Mesendoderm (in vitro differentiated cells): ENCODE measurements around the gene TUBGCP6.

ENCODE experiments used
- DNase-seq: peaks from one replicate; pipeline ENCODE4 v3.0.0; 2013
- H2AK5ac ChIP-seq: 2 replicates; pipeline ENCODE4 v1.6.1; 2013; ENCODE audit warnings: low read length, inconsistent platforms
- H2BK120ac ChIP-seq: 2 replicates; pipeline ENCODE4 v1.6.1; 2013; ENCODE audit warnings: low read depth, mild to moderate bottlenecking, low read length, moderate library complexity, mixed read lengths
- H2BK15ac ChIP-seq: replicated peaks from 2 replicates; pipeline ENCODE4 v1.6.1; 2013; ENCODE audit warnings: low read depth, mild to moderate bottlenecking, moderate library complexity
- H2BK5ac ChIP-seq: 2 replicates; pipeline ENCODE4 v1.6.1; 2013; ENCODE audit warnings: low read length, inconsistent platforms
- H3K18ac ChIP-seq: 2 replicates; pipeline ENCODE4 v1.6.1; 2013; ENCODE audit warnings: mild to moderate bottlenecking, low read length, mixed read lengths
- H3K23ac ChIP-seq: one replicate; pipeline ENCODE4 v1.6.1; 2013; ENCODE audit warnings: low read length
- H3K27ac ChIP-seq: 2 replicates; pipeline ENCODE4 v1.5.1; 2013; ENCODE audit warnings: low read depth, mild to moderate bottlenecking, inconsistent platforms, low read length, moderate library complexity
- H3K27me3 ChIP-seq: 2 replicates; pipeline ENCODE4 v1.6.1; 2013; ENCODE audit warnings: low read length, control low read depth, mild to moderate bottlenecking, inconsistent platforms; ENCODE audit not compliant: insufficient read depth, poor library complexity
- H3K36me3 ChIP-seq: 2 replicates; pipeline ENCODE4 v1.6.1; 2013; ENCODE audit warnings: low read length, inconsistent platforms; ENCODE audit not compliant: control insufficient read depth, insufficient read depth
- H3K4ac ChIP-seq: one replicate; pipeline ENCODE4 v1.6.1; 2013; ENCODE audit warnings: low read depth, mild to moderate bottlenecking, low read length, moderate library complexity
- H3K4me1 ChIP-seq: 2 replicates; pipeline ENCODE4 v1.6.1; 2013; ENCODE audit warnings: low read depth, low read length, inconsistent platforms; ENCODE audit not compliant: control insufficient read depth
- H3K4me2 ChIP-seq: 2 replicates; pipeline ENCODE4 v1.6.1; 2013; ENCODE audit warnings: low read length
- H3K4me3 ChIP-seq: 2 replicates; pipeline ENCODE4 v1.5.1; 2013; ENCODE audit warnings: mild to moderate bottlenecking, low read length
- H3K56ac ChIP-seq: one replicate; pipeline ENCODE4 v1.6.1; 2013; ENCODE audit warnings: low read length
- H3K79me1 ChIP-seq: 2 replicates; pipeline ENCODE4 v1.6.1; 2013; ENCODE audit warnings: low read length, inconsistent platforms
- H3K79me2 ChIP-seq: 2 replicates; pipeline ENCODE4 v1.6.1; 2013; ENCODE audit warnings: mild to moderate bottlenecking, low read length; ENCODE audit not compliant: control insufficient read depth, insufficient read depth
- H3K9ac ChIP-seq: 2 replicates; pipeline ENCODE4 v1.6.1; 2013; ENCODE audit warnings: low read length, inconsistent platforms
- H4K5ac ChIP-seq: one replicate; pipeline ENCODE4 v1.6.1; 2013; ENCODE audit warnings: low read length
- H4K8ac ChIP-seq: one replicate; pipeline ENCODE4 v1.6.1; 2013; ENCODE audit warnings: low read depth, mild to moderate bottlenecking, control low read depth, low read length, moderate library complexity
- WGBS: extraction: QIAGEN DNeasy Blood & Tissue Kit; methylation state at CpG from one replicate; pipeline ENCODE4 v1.1.7; 2013; ENCODE audit warnings: low lambda C conversion rate, missing lambda C conversion rate; ENCODE audit not compliant: insufficient coverage; ENCODE audit errors: extremely low coverage; 5-methylcytosine and 5-hydroxymethylcytosine counted together

Gene TUBGCP6

GRCh38 chr22:50183141-50183971, 61.5 kb downstream of the TUBGCP6 start:
- Histone ChIP-seq H2BK120ac (no peak overlapping the region), H3K27ac (no peak overlapping the region), H3K9ac (no peak overlapping the region), H3K4ac (no peak overlapping the region), H3K27me3 (no peaks in the 10 kb centered on the region), H3K79me2 (peaks cover 8% of the 10 kb centered on the region), H3K56ac (no peak overlapping the region), H3K23ac (no peak overlapping the region), H3K36me3 (no peaks in the 10 kb centered on the region), H4K8ac (no peak overlapping the region), H3K4me2 (no peak overlapping the region), H3K79me1 (peaks cover 4% of the 10 kb centered on the region), H3K4me3 (no peak overlapping the region), H2BK15ac (no peak overlapping the region), H3K4me1 (no peaks in the 10 kb centered on the region), H3K18ac (no peak overlapping the region), H4K5ac (no peak overlapping the region), H2AK5ac (no peak overlapping the region), H2BK5ac (no peak overlapping the region)
- WGBS = no CpG with 5 or more reads among the region's 19 CpGs
- DNase-seq = no peak

- no peak overlapping the region for H3K4me3 ChIP-seq
- WGBS = no CpG with 5 or more reads among the region's 31 CpGs
- DNase-seq = no peak
These were observed 62.4 kb downstream of the TUBGCP6 start for GRCh38 chr22:50182176-50183081.

GRCh38 chr22:50180727-50181521, 63.9 kb downstream of the TUBGCP6 start:
- H4K8ac ChIP-seq = no peak overlapping the region
- no peak for DNase-seq
- H3K4me2 ChIP-seq = no peak overlapping the region
- H3K4me3 ChIP-seq = no peak overlapping the region
- H3K56ac ChIP-seq = no peak overlapping the region
- no peaks in the 10 kb centered on the region for H3K4me1 ChIP-seq
- H3K27ac ChIP-seq = no peak overlapping the region
- H2BK5ac ChIP-seq = no peak overlapping the region
- no peaks in the 10 kb centered on the region for H3K36me3 ChIP-seq
- no peak overlapping the region for H2BK120ac ChIP-seq
- no CpG with 5 or more reads among the region's 27 CpGs for WGBS
- no peaks in the 10 kb centered on the region for H3K27me3 ChIP-seq
- no peak overlapping the region for H3K9ac ChIP-seq
- H3K4ac ChIP-seq = no peak overlapping the region
- H3K23ac ChIP-seq = no peak overlapping the region
- no peak overlapping the region for H2BK15ac ChIP-seq
- no peak overlapping the region for H3K18ac ChIP-seq
- H4K5ac ChIP-seq = no peak overlapping the region
- H3K79me2 ChIP-seq = no peaks in the 10 kb centered on the region
- H3K79me1 ChIP-seq = no peaks in the 10 kb centered on the region
- H2AK5ac ChIP-seq = no peak overlapping the region

More at GRCh38 chr22:50182176-50183081, 62.4 kb downstream of the TUBGCP6 start:
- Histone ChIP-seq H2AK5ac (no peak overlapping the region), H3K79me1 (peaks cover 3% of the 10 kb centered on the region), H3K23ac (no peak overlapping the region), H3K18ac (no peak overlapping the region), H2BK120ac (no peak overlapping the region), H3K56ac (no peak overlapping the region), H4K5ac (no peak overlapping the region), H3K36me3 (no peaks in the 10 kb centered on the region), H4K8ac (no peak overlapping the region), H3K9ac (no peak overlapping the region), H3K27ac (no peak overlapping the region), H3K4me1 (no peaks in the 10 kb centered on the region), H2BK15ac (no peak overlapping the region), H3K27me3 (no peaks in the 10 kb centered on the region), H3K4me2 (no peak overlapping the region), H3K4ac (no peak overlapping the region), H2BK5ac (no peak overlapping the region), H3K79me2 (peaks cover 8% of the 10 kb centered on the region)

GRCh38 chr22:50179937-50180726, 64.7 kb downstream of the TUBGCP6 start:
- Histone ChIP-seq H3K79me2 (no peaks in the 10 kb centered on the region), H2BK15ac (no peak overlapping the region), H3K4me3 (no peak overlapping the region), H3K9ac (no peak overlapping the region), H4K5ac (no peak overlapping the region), H3K27me3 (no peaks in the 10 kb centered on the region), H2BK120ac (no peak overlapping the region), H3K36me3 (no peaks in the 10 kb centered on the region), H3K56ac (no peak overlapping the region), H3K18ac (no peak overlapping the region), H3K27ac (no peak overlapping the region), H4K8ac (no peak overlapping the region), H3K23ac (no peak overlapping the region), H3K79me1 (no peaks in the 10 kb centered on the region), H2BK5ac (no peak overlapping the region), H3K4ac (no peak overlapping the region), H2AK5ac (no peak overlapping the region), H3K4me1 (no peaks in the 10 kb centered on the region), H3K4me2 (no peak overlapping the region)
- WGBS = no CpG with 5 or more reads among the region's 39 CpGs
- no peak for DNase-seq
